Lung microvascular endothelial cell (primary cell): ENCODE results near the gene HOXA6. TPM values are rescaled to one million over a fixed set of nuclear protein-coding genes. Genes with fewer than 3 reads are reported as not detected.

ENCODE experiments used
- DNase-seq, 2 donors: peaks; one replicate each; pipeline versions ENCODE4 v3.0.0 to v3.0.0-alpha.2; 2010; ENCODE audit warnings: low read depth in 2 of 2
- total RNA-seq: library from RNA; depleted of rRNA; stranded (reverse); fragments of >200 nt; gene quantifications from 2 replicates; pipeline ENCODE4 v1.2.1, GENCODE V29; 2014

The HOXA6 gene
- total RNA-seq, result 2.0 and 2.4 TPM in 2 replicates

- peak in 1 of 2 donors; percentile 68 for DNase-seq
Measured at GRCh38 chr7:27147199-27148030, at the start of gene HOXA6. TSS of gene HOXA6 (minus strand) at chr7:27147774. CDS start at chr7:27147749, 25 bp downstream.

- DNase-seq, result peak; percentile 81 to 85
Measured at GRCh38 chr7:27196287-27196767, 48.8 kb upstream of the HOXA6 start.

GRCh38 chr7:27194686-27195379 lies 47.3 kb upstream of the HOXA6 start:
- no peak for DNase-seq

DNA sequence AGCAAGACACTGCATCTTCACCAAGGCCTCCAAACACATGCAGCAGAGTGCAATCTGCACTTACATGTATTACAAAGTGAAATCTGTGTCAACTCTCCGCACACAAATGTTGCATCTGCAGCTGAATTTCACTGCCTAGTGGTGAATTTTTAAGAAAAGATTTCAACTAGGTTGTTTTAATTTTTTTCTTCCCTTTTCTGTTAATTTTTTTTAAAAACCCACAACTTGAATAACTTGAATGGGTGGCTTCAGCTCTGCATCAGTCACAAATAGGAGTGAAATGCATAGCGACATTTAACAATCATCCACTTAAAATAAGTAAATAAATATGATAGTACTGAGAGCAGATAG lies 46.4 kb upstream of the HOXA6 start:
- no peak for DNase-seq

- no peak for DNase-seq
Measured at GRCh38 chr7:27193335-27194001, 45.9 kb upstream of the HOXA6 start.

DNA sequence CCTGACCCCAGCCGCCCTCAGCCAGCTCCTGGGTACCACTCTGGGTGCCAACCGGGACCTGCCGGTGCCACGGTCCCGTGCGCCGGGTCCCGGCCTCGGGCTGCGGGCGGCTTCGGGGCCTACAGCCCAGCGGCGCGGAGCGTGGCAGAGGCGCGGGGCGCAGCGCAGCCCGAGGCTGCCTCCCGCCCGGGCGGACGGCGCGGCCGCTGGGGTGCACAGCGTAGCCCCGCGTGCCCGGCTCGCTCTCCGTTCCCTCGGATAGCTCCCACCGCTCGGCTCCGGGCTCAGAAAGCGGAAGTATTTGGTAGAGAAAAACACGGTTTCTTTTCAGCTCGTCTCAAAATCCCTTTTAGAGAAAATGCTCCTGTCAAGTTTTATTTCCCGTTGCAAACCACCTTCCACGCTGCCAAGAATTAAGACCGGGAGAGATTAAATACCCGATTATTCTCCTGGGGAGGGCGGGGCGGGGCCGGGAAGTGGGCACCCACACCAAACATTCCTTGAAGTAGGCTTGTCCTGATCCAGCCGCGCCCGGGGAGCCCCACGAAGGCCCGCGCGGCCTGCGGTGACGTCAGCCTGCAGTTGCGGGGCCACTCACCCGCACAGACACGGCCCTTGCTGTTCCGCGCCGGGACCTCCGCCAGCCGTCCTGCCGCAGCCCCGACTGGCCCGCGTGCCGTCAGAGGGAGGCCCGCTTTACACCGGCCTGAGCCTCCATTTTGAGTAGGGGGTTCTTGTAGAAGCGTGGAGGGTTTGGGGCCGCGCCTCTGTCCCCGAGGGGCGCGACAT lies 45.2 kb upstream of the HOXA6 start:
- DNase-seq, result no peak

- no peak for DNase-seq
Measured at GRCh38 chr7:27191833-27192545, 44.4 kb upstream of the HOXA6 start.

DNA sequence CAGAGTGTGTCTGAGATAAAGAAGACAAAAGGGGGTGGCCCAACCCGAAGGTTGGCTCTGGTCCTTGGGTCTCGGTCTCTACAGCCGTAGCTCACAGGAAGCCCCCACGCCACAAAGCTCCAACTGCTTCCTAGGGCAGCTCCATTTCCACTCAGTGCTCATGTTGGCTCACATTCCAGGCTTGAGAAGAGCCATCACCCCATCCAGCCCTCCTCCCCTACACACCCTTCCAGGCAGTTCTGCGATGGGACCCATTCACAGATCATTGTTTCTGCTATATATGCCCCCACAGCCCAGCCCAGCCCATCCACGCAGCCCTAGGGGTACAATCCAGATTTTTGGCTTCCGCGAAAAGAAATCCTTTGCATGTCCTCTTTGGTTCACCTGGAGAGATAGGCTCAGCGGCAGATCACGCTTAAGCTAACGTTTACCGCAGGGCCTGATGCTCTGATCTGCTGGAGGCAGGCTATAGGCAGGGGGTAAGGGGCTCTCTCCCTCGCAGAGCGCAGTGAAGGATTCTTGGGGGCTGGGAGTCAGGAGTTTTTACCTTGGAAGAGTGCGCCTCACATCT lies 43.7 kb upstream of the HOXA6 start:
- no peak for DNase-seq

GRCh38 chr7:27189997-27190748 lies 42.6 kb upstream of the HOXA6 start:
- no peak for DNase-seq

DNA sequence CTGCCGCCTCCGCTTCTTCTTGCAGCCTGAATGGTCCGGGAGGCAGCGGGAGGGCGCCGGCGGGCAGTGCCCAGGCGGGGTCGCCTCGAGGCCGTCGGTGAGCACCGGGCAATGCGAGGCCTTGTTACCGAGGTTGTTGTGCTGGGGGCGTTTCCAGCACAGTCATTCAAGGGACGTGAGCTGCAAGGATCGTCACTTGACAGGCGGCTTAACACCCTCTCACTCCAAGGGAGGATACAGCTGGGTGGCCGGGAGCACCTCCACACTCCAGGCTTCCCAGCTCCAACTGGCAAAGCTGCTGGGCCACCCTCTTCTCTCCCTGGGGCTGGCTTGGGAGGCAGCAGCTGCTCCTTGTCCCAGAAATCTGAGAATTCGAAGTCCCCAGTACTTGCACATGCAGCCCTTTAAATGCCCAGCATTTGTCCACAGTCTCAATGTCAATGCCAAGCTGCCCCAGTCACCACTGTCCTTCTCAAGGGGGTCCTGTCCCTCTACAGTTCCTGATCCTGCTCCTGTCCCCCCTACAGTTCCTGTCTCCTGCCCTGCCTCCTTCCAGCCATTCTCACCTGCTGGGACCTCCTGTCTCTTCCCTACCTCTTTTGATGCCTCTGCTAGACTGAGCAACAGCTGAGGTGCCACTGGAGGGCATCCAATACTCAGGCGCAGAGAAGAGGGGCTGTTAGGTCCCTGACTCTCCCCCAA lies 41.9 kb upstream of the HOXA6 start:
- no peak for DNase-seq

- DNase-seq, result peak in 1 of 2 donors; percentile 47
Measured at GRCh38 chr7:27188386-27189294, 41.1 kb upstream of the HOXA6 start.

DNA sequence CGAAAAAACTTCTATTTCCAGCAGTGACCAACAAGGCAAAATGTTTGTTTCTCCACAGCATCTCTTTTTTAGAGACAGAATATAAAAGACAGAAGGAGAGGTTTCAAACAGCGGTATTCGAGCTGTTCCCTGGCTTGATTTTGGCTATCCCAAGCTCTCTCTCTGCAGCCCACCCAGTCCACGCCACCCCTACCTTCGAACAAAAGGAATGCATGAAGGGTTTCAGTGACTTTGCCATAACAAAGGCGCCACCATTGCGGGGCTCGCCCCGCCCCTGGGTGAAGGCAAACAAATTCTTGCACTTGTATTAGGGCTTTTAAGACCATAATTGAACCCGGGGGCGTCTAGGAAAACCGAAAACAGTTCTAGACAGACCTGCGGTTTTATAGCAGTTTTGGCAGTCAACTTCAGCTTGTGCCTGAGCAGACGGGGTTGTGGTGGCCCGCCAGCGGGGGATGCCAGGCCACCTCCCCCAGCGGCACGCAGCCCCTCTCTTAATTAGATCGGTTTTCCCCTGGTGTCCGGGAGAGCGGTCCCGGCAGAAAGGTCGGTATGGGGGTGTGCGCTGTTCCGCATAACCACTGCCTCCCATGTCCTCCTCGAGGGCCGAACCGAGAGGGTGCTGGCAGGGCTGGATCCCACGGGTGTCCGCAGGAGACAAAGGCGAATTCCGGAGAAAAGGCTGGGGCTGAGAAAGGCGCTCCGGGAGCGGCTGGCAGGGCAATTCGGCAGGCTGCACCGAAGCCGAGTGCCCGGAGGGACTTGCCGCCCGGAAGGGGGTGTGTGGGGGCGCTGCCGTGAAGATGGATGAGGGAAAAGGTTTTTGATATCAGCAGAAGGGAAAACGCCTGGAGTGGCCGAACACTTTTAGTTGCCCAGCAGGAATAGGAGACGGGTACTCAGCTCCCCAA lies 40.2 kb upstream of the HOXA6 start:
- no peak for DNase-seq

- DNase-seq, result no peak
Measured at GRCh38 chr7:27186668-27187474, 39.3 kb upstream of the HOXA6 start.

- no peak for DNase-seq
Measured at GRCh38 chr7:27185854-27186667, 38.5 kb upstream of the HOXA6 start.
